GM12878 (cell line): Measurements from ENCODE around the gene WDR18. TPM values are rescaled to one million over a fixed set of nuclear protein-coding genes. Genes with fewer than 3 reads are reported as not detected.

Experiments used
- IKZF1 ChIP-seq: fragments of 450-650 bp; conservative IDR thresholded peaks from 2 replicates; pipeline ENCODE4 v1.6.1; 2017; ENCODE audit warnings: antibody characterized with exemption, mild to moderate bottlenecking
- MEF2B ChIP-seq: fragments of 450-650 bp; IDR thresholded peaks from 2 replicates; pipeline ENCODE4 v1.6.1; 2018; ENCODE audit warnings: mild to moderate bottlenecking, moderate library complexity; ENCODE audit not compliant: partially characterized antibody, poor library complexity, severe bottlenecking
- NR2C1 ChIP-seq: fragments of 450-650 bp; IDR thresholded peaks from 2 replicates; pipeline ENCODE4 v1.6.1; 2017; ENCODE audit warnings: antibody characterized with exemption, mild to moderate bottlenecking, moderate library complexity
- NR2F1 ChIP-seq: fragments of 450-650 bp; conservative IDR thresholded peaks from 2 replicates; pipeline ENCODE4 v1.6.1; 2017; ENCODE audit warnings: mild to moderate bottlenecking
- RCOR1 ChIP-seq: conservative IDR thresholded peaks from 2 replicates; pipeline ENCODE4 v1.6.1; 2012; ENCODE audit warnings: low read depth, low read length, improper control_type of control experiment
- polyA plus RNA-seq, 11 experiments: library from polyadenylated mRNA; depleted of rRNA in 4 of 11; unstranded in 6 of 11; stranded (reverse) in 5 of 11; fragments of >200 nt; fragmentation: Nextera tagmentation in 4 of 11; fragmentation: Illumina TruSeq in 1 of 11; extraction: Ambion mirVana in 4 of 11; extraction: Trizol in 1 of 11; gene quantifications; 1 replicate in 1 of 11; 2 replicates in 10 of 11; pipeline versions ENCODE4 v1.2.1 to v1.2.3, GENCODE V29; 2011 to 2016; ENCODE audit warnings: inconsistent platforms in 2 of 11, missing spikeins in 2 of 11, low read depth in 1 of 11
- total RNA-seq, 4 experiments: library from RNA; depleted of rRNA in 3 of 4; stranded (reverse); fragments of >200 nt in 3 of 4; fragmentation: Illumina TruSeq in 1 of 4; extraction: Trizol in 1 of 4; gene quantifications; 2 replicates each; pipeline versions ENCODE4 v1.2.1 to v1.2.3, GENCODE V29; 2013 to 2021
- TF ChIP-seq, protein P1 (sequence below): fragments of 450-650 bp; formaldehyde crosslinking; IDR thresholded peaks from 2 replicates; pipeline ENCODE4 v1.4.0; 2022; ENCODE audit warnings: mild to moderate bottlenecking, moderate library complexity

The WDR18 gene
- total and polyA plus RNA-seq, 10 of the 15 experiments (the other 5 are each of a cell fraction or from before 2014, with no cell fraction given), result 3.0 to 206 (median 62.3) TPM

DNA sequence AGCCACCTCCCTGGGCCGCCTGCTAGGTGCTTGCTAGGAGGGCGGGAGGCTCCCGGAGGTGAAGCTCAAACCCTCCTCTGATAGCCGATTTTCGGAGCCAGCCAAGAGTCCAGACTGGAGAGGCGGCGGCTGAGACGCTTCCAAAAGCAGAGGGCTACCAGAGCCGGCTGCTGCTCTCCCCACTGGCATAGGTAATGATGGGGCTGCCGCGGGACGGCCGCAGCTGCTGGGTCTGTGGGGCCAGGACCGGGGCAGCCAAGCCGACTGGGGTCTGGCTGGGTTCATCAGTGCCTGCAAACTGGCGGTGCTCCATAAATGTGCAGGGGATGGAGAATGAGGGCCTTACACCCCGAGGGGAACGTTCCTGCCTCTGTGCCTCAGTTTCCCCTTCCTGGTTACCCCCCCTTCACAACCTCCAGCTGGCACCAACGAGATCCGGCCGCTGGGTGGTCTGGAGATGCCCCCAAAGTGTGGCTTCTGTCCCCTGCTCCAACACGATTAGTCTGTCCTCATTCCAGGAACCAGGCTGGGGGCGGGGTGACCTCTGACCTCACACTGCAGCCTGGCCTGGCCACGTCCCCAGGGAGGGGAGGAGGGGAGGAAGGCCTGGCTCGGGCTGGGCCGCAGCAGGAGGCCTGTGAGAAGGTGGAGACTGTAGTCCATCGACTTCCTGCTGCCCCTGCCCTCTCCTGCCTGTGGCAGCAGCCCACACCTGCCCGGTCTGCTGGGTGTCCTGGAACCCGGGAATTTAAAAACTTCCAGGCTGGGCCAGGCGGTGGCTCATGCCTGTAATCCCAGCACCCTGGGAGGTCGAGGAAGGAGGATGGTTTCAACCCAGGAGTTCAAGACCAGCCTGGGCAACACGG is 3.8 kb upstream of the WDR18 start (continued):
- peak; percentile 81 for TF ChIP-seq NR2C1
- peak; percentile 63 for TF ChIP-seq MEF2B
- peak; percentile 97 for TF ChIP-seq NR2F1
- TF ChIP-seq RCOR1, result no peak
- 0 out of 2 replicates have a peak, but pooled peaks have one; percentile 15 for TF ChIP-seq IKZF1
- TF ChIP-seq, protein P1, sequence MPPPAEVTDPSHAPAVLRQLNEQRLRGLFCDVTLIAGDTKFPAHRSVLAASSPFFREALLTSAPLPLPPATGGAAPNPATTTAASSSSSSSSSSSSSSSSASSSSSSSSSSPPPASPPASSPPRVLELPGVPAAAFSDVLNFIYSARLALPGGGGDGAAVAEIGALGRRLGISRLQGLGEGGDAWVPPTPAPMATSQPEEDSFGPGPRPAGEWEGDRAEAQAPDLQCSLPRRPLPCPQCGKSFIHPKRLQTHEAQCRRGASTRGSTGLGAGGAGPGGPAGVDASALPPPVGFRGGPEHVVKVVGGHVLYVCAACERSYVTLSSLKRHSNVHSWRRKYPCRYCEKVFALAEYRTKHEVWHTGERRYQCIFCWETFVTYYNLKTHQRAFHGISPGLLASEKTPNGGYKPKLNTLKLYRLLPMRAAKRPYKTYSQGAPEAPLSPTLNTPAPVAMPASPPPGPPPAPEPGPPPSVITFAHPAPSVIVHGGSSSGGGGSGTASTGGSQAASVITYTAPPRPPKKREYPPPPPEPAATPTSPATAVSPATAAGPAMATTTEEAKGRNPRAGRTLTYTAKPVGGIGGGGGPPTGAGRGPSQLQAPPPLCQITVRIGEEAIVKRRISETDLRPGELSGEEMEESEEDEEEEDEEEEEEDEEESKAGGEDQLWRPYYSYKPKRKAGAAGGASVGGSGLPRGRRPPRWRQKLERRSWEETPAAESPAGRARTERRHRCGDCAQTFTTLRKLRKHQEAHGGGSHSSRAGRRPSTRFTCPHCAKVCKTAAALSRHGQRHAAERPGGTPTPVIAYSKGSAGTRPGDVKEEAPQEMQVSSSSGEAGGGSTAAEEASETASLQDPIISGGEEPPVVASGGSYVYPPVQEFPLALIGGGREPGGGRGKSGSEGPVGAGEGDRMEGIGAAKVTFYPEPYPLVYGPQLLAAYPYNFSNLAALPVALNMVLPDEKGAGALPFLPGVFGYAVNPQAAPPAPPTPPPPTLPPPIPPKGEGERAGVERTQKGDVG (CRISPR knock-in tag), result no peak
